ENCODE results near the gene TMEM259.

DNA sequence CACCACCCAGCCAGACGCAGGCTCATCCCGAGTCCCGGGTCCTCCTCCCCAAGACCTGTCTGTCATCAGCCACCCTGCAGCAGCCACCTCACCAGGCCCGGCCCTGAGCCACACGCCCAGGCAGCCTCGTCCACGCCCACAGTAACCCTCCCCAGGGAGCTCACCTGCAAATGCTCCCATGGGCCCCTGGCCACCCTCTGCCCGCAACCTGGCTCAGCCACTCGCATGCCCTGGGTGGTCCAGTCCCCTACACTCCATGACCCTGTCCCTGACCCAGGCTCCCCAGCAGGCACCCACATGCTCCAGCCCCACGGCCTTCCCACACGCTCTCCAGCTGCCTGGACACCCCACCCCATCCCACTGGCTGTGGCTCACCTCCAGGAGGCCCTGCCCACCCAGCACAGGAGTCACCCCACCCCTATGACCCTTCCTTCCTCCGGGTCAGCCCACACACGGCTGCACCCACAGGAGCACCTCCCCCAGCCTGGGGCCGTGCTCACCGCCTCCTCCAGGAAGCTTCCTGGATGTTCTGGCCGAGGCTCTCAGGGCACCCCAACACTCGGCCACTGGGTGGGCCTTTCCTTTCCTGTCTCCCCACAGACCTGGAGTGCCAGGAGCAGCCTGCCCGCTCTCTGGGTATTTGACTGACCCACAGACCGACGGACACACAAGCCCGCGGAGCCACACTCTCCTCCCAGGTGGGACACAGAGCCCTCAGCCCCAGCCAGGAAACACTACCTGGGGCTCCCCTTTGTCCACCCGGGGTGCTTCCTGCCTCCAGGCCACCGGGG, 3.6 kb downstream of the TMEM259 start:
- TF ChIP-seq GATA2 (IDR thresholded peaks at IDR 0.05; ENCODE audit: low read depth, low read length), result no peak
- no peak for TF ChIP-seq GATA3 (IDR thresholded peaks at IDR 0.05; ENCODE audit: low read depth, low read length)
